LNCAP (cell line): Measurements from ENCODE around the gene MYZAP.

ENCODE experiments used
- CTCF ChIP-seq: fragments of 450-650 bp; IDR thresholded peaks from 2 replicates; pipeline ENCODE4 v1.5.1; 2017; ENCODE audit warnings: mild to moderate bottlenecking

The MYZAP gene

GRCh38 chr15:57705746-57706404, 114.2 kb downstream of the MYZAP start:
- no peak for TF ChIP-seq CTCF

- TF ChIP-seq CTCF: no peak
Observed at GRCh38 chr15:57706405-57707209, 114.9 kb downstream of the MYZAP start, which contains the start of gene POLR2M. POLR2M (plus strand) TSS chr15:57706714; CDS start chr15:57706843, 129 bp downstream.

GRCh38 chr15:57708047-57708446, 116.3 kb downstream of the MYZAP start:
- no peak for TF ChIP-seq CTCF

- no peak for TF ChIP-seq CTCF
Observed at GRCh38 chr15:57718309-57718708, 126.6 kb downstream of the MYZAP start.

- no peak for TF ChIP-seq CTCF
Observed at GRCh38 chr15:57720867-57721266, 129.2 kb downstream of the MYZAP start.

GRCh38 chr15:57726411-57726810, 134.7 kb downstream of the MYZAP start:
- TF ChIP-seq CTCF: no peak

GRCh38 chr15:57727031-57727430, 135.3 kb downstream of the MYZAP start:
- no peak for TF ChIP-seq CTCF
